ENCODE data around the gene CNNM3.
"Not testable (repeated sequence)": the region's sequence is repeated elsewhere in the genome, so short reads cannot be mapped to it uniquely, and the experiment has no call there.

Gene CNNM3

GRCh38 chr2:96857667-96858372 lies 41.8 kb downstream of the CNNM3 start, which contains the start of gene ANKRD39:
TSS of gene ANKRD39 (minus strand) at chr2:96858016. CDS start at chr2:96857987, 29 bp downstream.
- Histone ChIP-seq H3K4me2 (peak within 1 kb of the TSS; percentile 89 to 100 (median 99)), H3K27ac (peak within 1 kb of the TSS; percentile 40 to 90 (median 85); a peak in 21 of 22 replicates), H4K20me1 (peaks cover 12 to 70% (median 30%) of the 10 kb centered on the region in 11 experiments; a peak in 18 of 22 replicates), H3K9ac (peak within 1 kb of the TSS; percentile 78 to 90 (median 85)), H3K36me3 (peaks cover 27 to 46% (median 38%) of the 10 kb centered on the region in 11 experiments), H3K9me3 (replicated peaks in 1 of 11) (no peaks in the 10 kb centered on the region), H3K4me3 (peak within 1 kb of the TSS; percentile 67 to 86 (median 79)), H3K4me1 (peaks cover 43 to 81% (median 75%) of the 10 kb centered on the region in 10 experiments), H3K27me3 (no peaks in the 10 kb centered on the region)
- no peak for TF ChIP-seq Cebpa-rat (IDR thresholded peaks at IDR 0.05)

- Histone ChIP-seq H3K4me2 (peak overlapping the region; percentile 77 to 100 (median 89)), H3K4me3 (peak overlapping the region in 3 of 10 experiments; percentile 60 to 79 (median 67); a peak in 3 of 20 replicates)
Observed at GRCh38 chr2:96859099-96859649, 43.1 kb downstream of the CNNM3 start.

GRCh38 chr2:96859681-96860064 lies 43.6 kb downstream of the CNNM3 start:
- H3K4me2 ChIP-seq: peak overlapping the region in 9 of 11 experiments; percentile 84 to 100 (median 99); a peak in 18 of 22 replicates
- TF ChIP-seq Cebpa-rat (IDR thresholded peaks at IDR 0.05): no peak
- H3K36me3 ChIP-seq: peaks cover 32 to 46% (median 39%) of the 10 kb centered on the region in 11 experiments
- peak overlapping the region in 5 of 11 experiments; percentile 25 to 89 (median 84); a peak in 6 of 22 replicates for H3K27ac ChIP-seq
- no peaks in the 10 kb centered on the region for H3K27me3 ChIP-seq
- peaks cover 61 to 95% (median 93%) of the 10 kb centered on the region in 10 experiments for H3K4me1 ChIP-seq
- H3K4me3 ChIP-seq: no peak overlapping the region
- H4K20me1 ChIP-seq: peaks cover 26 to 72% (median 48%) of the 10 kb centered on the region in 11 experiments; a peak in 21 of 22 replicates
- no peaks in the 10 kb centered on the region for H3K9me3 ChIP-seq (replicated peaks in 1 of 11)
- H3K9ac ChIP-seq: peak overlapping the region in 7 of 11 experiments; percentile 5 to 99 (median 89); a peak in 11 of 22 replicates

More at GRCh38 chr2:96859099-96859649, 43.1 kb downstream of the CNNM3 start:
- H3K9ac ChIP-seq: peak overlapping the region in 9 of 11 experiments; percentile 58 to 90 (median 88); a peak in 13 of 22 replicates
- peaks cover 21 to 72% (median 43%) of the 10 kb centered on the region in 11 experiments; a peak in 20 of 22 replicates for H4K20me1 ChIP-seq
- H3K27me3 ChIP-seq: no peaks in the 10 kb centered on the region
- H3K36me3 ChIP-seq: peaks cover 28 to 46% (median 39%) of the 10 kb centered on the region in 11 experiments
- no peak for TF ChIP-seq Cebpa-rat (IDR thresholded peaks at IDR 0.05)
- H3K9me3 ChIP-seq (replicated peaks in 1 of 11): no peaks in the 10 kb centered on the region
- H3K4me1 ChIP-seq: peaks cover 56 to 95% (median 89%) of the 10 kb centered on the region in 10 experiments
- peak overlapping the region in 6 of 11 experiments; percentile 25 to 89 (median 84); a peak in 10 of 22 replicates for H3K27ac ChIP-seq

GRCh38 chr2:96860065-96861029 lies 44.3 kb downstream of the CNNM3 start:
- Histone ChIP-seq H3K36me3 (peaks cover 38 to 52% (median 45%) of the 10 kb centered on the region in 11 experiments), H3K9me3 (replicated peaks in 1 of 11) (no peaks in the 10 kb centered on the region), H3K4me2 (peak overlapping the region; percentile 79 to 100 (median 99); a peak in 21 of 22 replicates), H3K4me1 (peaks cover 68 to 95% (median 93%) of the 10 kb centered on the region in 10 experiments), H3K27me3 (no peaks in the 10 kb centered on the region), H3K27ac (peak overlapping the region in 8 of 11 experiments; percentile 55 to 99 (median 84); a peak in 15 of 22 replicates), H4K20me1 (peaks cover 32 to 75% (median 55%) of the 10 kb centered on the region in 11 experiments; a peak in 21 of 22 replicates), H3K9ac (peak overlapping the region in 8 of 11 experiments; percentile 60 to 99 (median 94); a peak in 15 of 22 replicates), H3K4me3 (peak overlapping the region in 6 of 10 experiments; percentile 37 to 60 (median 50); a peak in 6 of 20 replicates)
- no peak for TF ChIP-seq Cebpa-rat (IDR thresholded peaks at IDR 0.05)

GRCh38 chr2:96861074-96861473 lies 45.0 kb downstream of the CNNM3 start:
- Histone ChIP-seq H3K27me3 (no peaks in the 10 kb centered on the region), H3K4me2 (peak overlapping the region; percentile 79 to 100 (median 99)), H3K9ac (peak overlapping the region in 8 of 11 experiments; percentile 60 to 99 (median 94); a peak in 16 of 22 replicates), H3K36me3 (peaks cover 44 to 59% (median 52%) of the 10 kb centered on the region in 11 experiments), H3K9me3 (replicated peaks in 1 of 11) (no peaks in the 10 kb centered on the region), H4K20me1 (peaks cover 37 to 82% (median 62%) of the 10 kb centered on the region in 11 experiments; a peak in 21 of 22 replicates), H3K4me3 (peak overlapping the region in 7 of 10 experiments; percentile 37 to 60 (median 51); a peak in 12 of 20 replicates), H3K4me1 (peaks cover 75 to 95% (median 93%) of the 10 kb centered on the region in 10 experiments), H3K27ac (peak overlapping the region in 8 of 11 experiments; percentile 55 to 99 (median 84); a peak in 17 of 22 replicates)
- TF ChIP-seq Cebpa-rat (IDR thresholded peaks at IDR 0.05): no peak

GRCh38 chr2:96863056-96863455 lies 47.0 kb downstream of the CNNM3 start:
- Histone ChIP-seq H3K27ac (peak overlapping the region in 8 of 11 experiments; percentile 64 to 99 (median 85); a peak in 17 of 22 replicates), H3K4me1 (peaks cover 85 to 99% (median 95%) of the 10 kb centered on the region in 10 experiments), H3K9ac (peak overlapping the region in 8 of 11 experiments; percentile 25 to 99 (median 94); a peak in 16 of 22 replicates), H3K36me3 (peaks cover 44 to 73% (median 60%) of the 10 kb centered on the region in 11 experiments), H4K20me1 (peaks cover 45 to 90% (median 76%) of the 10 kb centered on the region in 11 experiments; a peak in 21 of 22 replicates), H3K4me3 (peak overlapping the region in 7 of 10 experiments; percentile 23 to 94 (median 51); a peak in 12 of 20 replicates), H3K4me2 (peak overlapping the region; percentile 55 to 100 (median 99))
- not testable (repeated sequence) for H3K27me3 ChIP-seq; H3K9me3 ChIP-seq (replicated peaks in 1 of 11)
- TF ChIP-seq Cebpa-rat (IDR thresholded peaks at IDR 0.05): peak in 8 of 11 experiments; percentile 36 to 82 (median 65); a peak in 14 of 22 replicates

GRCh38 chr2:96863575-96864342 lies 47.7 kb downstream of the CNNM3 start:
- H3K36me3 ChIP-seq: peaks cover 44 to 73% (median 60%) of the 10 kb centered on the region in 11 experiments
- H3K9ac ChIP-seq: peak overlapping the region in 8 of 11 experiments; percentile 25 to 99 (median 94); a peak in 16 of 22 replicates
- H3K27ac ChIP-seq: peak overlapping the region in 8 of 11 experiments; percentile 64 to 99 (median 85); a peak in 16 of 22 replicates
- no peak for TF ChIP-seq Cebpa-rat (IDR thresholded peaks at IDR 0.05)
- H3K27me3 ChIP-seq: no peaks in the 10 kb centered on the region
- no peaks in the 10 kb centered on the region for H3K9me3 ChIP-seq (replicated peaks in 1 of 11)
- peaks cover 85 to 95% (median 91%) of the 10 kb centered on the region in 10 experiments for H3K4me1 ChIP-seq
- H3K4me3 ChIP-seq: peak overlapping the region in 7 of 10 experiments; percentile 23 to 95 (median 93); a peak in 12 of 20 replicates
- H4K20me1 ChIP-seq: peaks cover 45 to 88% (median 74%) of the 10 kb centered on the region in 11 experiments; a peak in 21 of 22 replicates
- peak overlapping the region; percentile 55 to 100 (median 99) for H3K4me2 ChIP-seq
